Breast epithelium (tissue), 3 donors: ENCODE data around the gene HRH2.

Experiments used
- POLR2A ChIP-seq: fragments of 450-650 bp; IDR thresholded peaks from one replicate; pipeline ENCODE4 v1.6.1; 2016; ENCODE audit warnings: antibody characterized with exemption, mild to moderate bottlenecking, moderate library complexity
- TF ChIP-seq, protein P1 (sequence below), 3 donors: fragments of 450-650 bp; IDR thresholded peaks; one replicate each; pipeline ENCODE4 v1.5.1; 2016 to 2017; ENCODE audit warnings: antibody characterized with exemption in 3 of 3, mild to moderate bottlenecking in 3 of 3, moderate library complexity in 3 of 3

DNA sequence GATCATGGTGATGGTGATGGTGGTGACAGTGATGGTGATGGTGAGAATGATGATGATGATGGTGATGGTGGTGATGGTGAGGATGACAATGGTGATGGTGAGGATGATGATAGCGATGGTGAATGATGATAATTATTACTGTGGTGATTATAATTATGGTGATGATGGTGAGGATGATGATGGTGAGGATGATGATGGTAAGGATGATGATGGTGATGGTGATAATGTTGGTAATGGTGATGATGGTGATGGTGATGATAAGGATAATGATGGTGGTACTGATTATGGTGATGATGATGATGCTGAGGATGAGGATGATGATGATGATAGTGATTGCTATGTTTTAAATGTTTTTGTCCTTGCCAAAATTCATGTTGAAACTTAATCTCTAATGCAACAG is 37.3 kb upstream of the HRH2 start:
- TF ChIP-seq, protein P1, sequence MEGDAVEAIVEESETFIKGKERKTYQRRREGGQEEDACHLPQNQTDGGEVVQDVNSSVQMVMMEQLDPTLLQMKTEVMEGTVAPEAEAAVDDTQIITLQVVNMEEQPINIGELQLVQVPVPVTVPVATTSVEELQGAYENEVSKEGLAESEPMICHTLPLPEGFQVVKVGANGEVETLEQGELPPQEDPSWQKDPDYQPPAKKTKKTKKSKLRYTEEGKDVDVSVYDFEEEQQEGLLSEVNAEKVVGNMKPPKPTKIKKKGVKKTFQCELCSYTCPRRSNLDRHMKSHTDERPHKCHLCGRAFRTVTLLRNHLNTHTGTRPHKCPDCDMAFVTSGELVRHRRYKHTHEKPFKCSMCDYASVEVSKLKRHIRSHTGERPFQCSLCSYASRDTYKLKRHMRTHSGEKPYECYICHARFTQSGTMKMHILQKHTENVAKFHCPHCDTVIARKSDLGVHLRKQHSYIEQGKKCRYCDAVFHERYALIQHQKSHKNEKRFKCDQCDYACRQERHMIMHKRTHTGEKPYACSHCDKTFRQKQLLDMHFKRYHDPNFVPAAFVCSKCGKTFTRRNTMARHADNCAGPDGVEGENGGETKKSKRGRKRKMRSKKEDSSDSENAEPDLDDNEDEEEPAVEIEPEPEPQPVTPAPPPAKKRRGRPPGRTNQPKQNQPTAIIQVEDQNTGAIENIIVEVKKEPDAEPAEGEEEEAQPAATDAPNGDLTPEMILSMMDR (IDR thresholded peaks at IDR 0.05): no peak
- no peak for TF ChIP-seq POLR2A
